ENCODE results near the gene DERL3. TPM values are rescaled to one million over a fixed set of nuclear protein-coding genes. Genes with fewer than 3 reads are reported as not detected.
"Not testable (repeated sequence)": the region's sequence is repeated elsewhere in the genome, so short reads cannot be mapped to it uniquely, and the experiment has no call there.

The DERL3 gene
- total and polyA plus RNA-seq, 2 experiments from 2014 or later: 13.6 to 19.5 TPM

GRCh38 chr22:23864499-23865154, 25.8 kb upstream of the DERL3 start:
- H3K27ac Mint-ChIP-seq, ATAC-seq: not testable (repeated sequence)

GRCh38 chr22:23862103-23862502, 23.3 kb upstream of the DERL3 start:
- H3K4me2 ChIP-seq: no peak overlapping the region
- peaks cover 21% of the 10 kb centered on the region; the same call in 2 of the 3 replicates for H3K36me3 Mint-ChIP-seq (ENCODE audit: low read depth)
- no peaks in the 10 kb centered on the region; the same call in 1 of the 2 replicates for H4K20me1 ChIP-seq (replicated peaks; ENCODE audit: insufficient read depth)
- H3K4me1 ChIP-seq (ENCODE audit: insufficient read depth): peaks cover 7% of the 10 kb centered on the region
- no peak overlapping the region for H3K27ac Mint-ChIP-seq
- ATAC-seq: peak; percentile 15
- peaks cover 16% of the 10 kb centered on the region for H3F3A ChIP-seq (replicated peaks; ENCODE audit: low read depth)
- no peaks in the 10 kb centered on the region; the same call in 1 of the 2 replicates for H3K9me2 ChIP-seq (ENCODE audit: insufficient read depth)
- H3K36me3 ChIP-seq (ENCODE audit: insufficient read depth): no peaks in the 10 kb centered on the region
- peaks cover 14% of the 10 kb centered on the region for H3K4me1 Mint-ChIP-seq
- no peak overlapping the region for H3K4me3 Mint-ChIP-seq
- peaks cover 3% of the 10 kb centered on the region for H3K79me2 ChIP-seq (replicated peaks; ENCODE audit: insufficient read depth)
- no peak overlapping the region for H3K27ac ChIP-seq (ENCODE audit: low read depth)
- no peaks in the 10 kb centered on the region for H3K27me3 ChIP-seq (ENCODE audit: insufficient read depth)
- TF ChIP-seq CREB1 (CRISPR knock-in tag; IDR thresholded peaks at IDR 0.05; ENCODE audit: low read depth): no peak
- TF ChIP-seq NANOG (IDR thresholded peaks at IDR 0.05; ENCODE audit: borderline replicate concordance): no peak
- TF ChIP-seq CTCF (conservative IDR thresholded peaks at IDR 0.05; ENCODE audit: low read depth in 2 of 2): peak; percentile 70 to 85
- DNase-seq (ENCODE audit: low spot score): peak; percentile 74
- H3K4me3 ChIP-seq: no peak overlapping the region
- H3K27me3 Mint-ChIP-seq (ENCODE audit: insufficient read depth, low read depth, poor library complexity): peaks cover 11% of the 10 kb centered on the region
- H3K9me3 Mint-ChIP-seq: no peaks in the 10 kb centered on the region
- no peak overlapping the region for H2AFZ ChIP-seq

More at GRCh38 chr22:23864499-23865154, 25.8 kb upstream of the DERL3 start:
- not testable (repeated sequence) for H3K4me1 ChIP-seq (ENCODE audit: insufficient read depth); DNase-seq (ENCODE audit: low spot score); H3K27ac ChIP-seq (ENCODE audit: low read depth); H3K9me2 ChIP-seq (ENCODE audit: insufficient read depth); H2AFZ ChIP-seq; H3K4me3 Mint-ChIP-seq; H3K4me1 Mint-ChIP-seq; H3K79me2 ChIP-seq (replicated peaks; ENCODE audit: insufficient read depth); H4K20me1 ChIP-seq (replicated peaks; ENCODE audit: insufficient read depth); H3K27me3 ChIP-seq (ENCODE audit: insufficient read depth); H3F3A ChIP-seq (replicated peaks; ENCODE audit: low read depth); H3K36me3 ChIP-seq (ENCODE audit: insufficient read depth); H3K9me3 Mint-ChIP-seq; H3K27me3 Mint-ChIP-seq (ENCODE audit: insufficient read depth, low read depth, poor library complexity); H3K4me2 ChIP-seq; H3K4me3 ChIP-seq
- peaks cover 45% of the 10 kb centered on the region for H3K36me3 Mint-ChIP-seq (ENCODE audit: low read depth)

DNA sequence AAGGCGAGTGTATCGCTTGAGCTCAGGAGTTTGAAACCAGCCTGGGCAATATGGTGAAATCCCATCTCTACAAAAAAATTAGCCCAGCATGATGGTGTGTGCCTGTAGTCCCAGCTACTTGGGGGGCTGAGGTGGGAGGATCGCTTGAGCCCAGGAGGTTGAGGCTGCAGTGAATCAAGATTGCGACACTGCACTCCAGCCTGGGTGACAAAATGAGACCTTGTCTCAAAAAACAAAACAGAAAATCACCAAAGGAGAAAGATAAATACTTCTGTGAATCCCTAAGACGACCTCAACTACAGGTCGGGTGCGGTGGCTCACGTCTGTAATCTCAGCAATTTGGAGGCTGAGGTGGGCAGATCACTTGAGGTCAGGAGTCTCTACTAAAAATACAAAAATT, 21.4 kb upstream of the DERL3 start:
- H3K9me2 ChIP-seq (ENCODE audit: insufficient read depth); H3K79me2 ChIP-seq (replicated peaks; ENCODE audit: insufficient read depth); DNase-seq (ENCODE audit: low spot score); H3K27me3 ChIP-seq (ENCODE audit: insufficient read depth); H3K27ac Mint-ChIP-seq; H3K36me3 ChIP-seq (ENCODE audit: insufficient read depth); H3K4me3 Mint-ChIP-seq; H3K27ac ChIP-seq (ENCODE audit: low read depth); H3K9me3 Mint-ChIP-seq; H3K4me2 ChIP-seq; ATAC-seq; H2AFZ ChIP-seq; H4K20me1 ChIP-seq (replicated peaks; ENCODE audit: insufficient read depth); H3K4me3 ChIP-seq: not testable (repeated sequence)
- Mint-ChIP-seq H3K36me3 (ENCODE audit: low read depth) (peaks cover 15% of the 10 kb centered on the region), H3K4me1 (peaks cover 21% of the 10 kb centered on the region), H3K27me3 (ENCODE audit: insufficient read depth, low read depth, poor library complexity) (peaks cover 15% of the 10 kb centered on the region)
- Histone ChIP-seq H3F3A (replicated peaks; ENCODE audit: low read depth) (peaks cover 25% of the 10 kb centered on the region), H3K4me1 (ENCODE audit: insufficient read depth) (peaks cover 11% of the 10 kb centered on the region)

All from GM23338 (cell line).